H1 (cell line): ENCODE measurements around the gene SPATS2. TPM values are rescaled to one million over a fixed set of nuclear protein-coding genes. Genes with fewer than 3 reads are reported as not detected.

ENCODE experiments used
- ASH2L ChIP-seq: fragments of 200-600, 300-600 bp; sonication (generic); IDR thresholded peaks from one replicate; pipeline ENCODE4 v1.7.1; 2017; ENCODE audit warnings: low read length
- CBX8 ChIP-seq: fragments of 300-800, 300-1000 bp; sonication (generic); IDR thresholded peaks from 2 replicates; pipeline ENCODE4 v1.7.1; 2016; ENCODE audit warnings: low read depth, low read length, borderline replicate concordance
- CHD7 ChIP-seq: fragments of 300-600 bp; sonication (generic); IDR thresholded peaks from 2 replicates; pipeline ENCODE4 v1.7.1; 2012; ENCODE audit warnings: low read length, moderate library complexity, mild to moderate bottlenecking, inconsistent platforms; ENCODE audit not compliant: insufficient replicate concordance
- GABPA ChIP-seq: IDR thresholded peaks from 2 replicates; pipeline ENCODE4 v1.6.1; 2011; ENCODE audit warnings: mild to moderate bottlenecking, low read length, moderate library complexity, borderline replicate concordance; ENCODE audit not compliant: insufficient read depth
- KDM5A ChIP-seq: fragments of 200-600 bp; IDR thresholded peaks from 2 replicates; pipeline ENCODE4 v1.7.1; 2012; ENCODE audit warnings: mild to moderate bottlenecking, low read length, inconsistent platforms, mixed read lengths
- POLR2AphosphoS5 ChIP-seq: IDR thresholded peaks from 2 replicates; pipeline ENCODE4 v1.6.1; 2011; ENCODE audit warnings: low read depth, low read length
- RNF2 ChIP-seq: fragments of 200-900, 300-1000 bp; sonication (generic); IDR thresholded peaks from 2 replicates; pipeline ENCODE4 v1.7.1; 2016; ENCODE audit warnings: borderline replicate concordance, low read depth, mild to moderate bottlenecking, antibody characterized with exemption, low read length; ENCODE audit not compliant: poor library complexity, severe bottlenecking; ENCODE audit errors: missing control alignments
- SIN3A ChIP-seq, 2 experiments: IDR thresholded peaks in 1 of 2; conservative IDR thresholded peaks in 1 of 2; 2 replicates each; pipeline ENCODE4 v1.6.1; 2011 to 2012; ENCODE audit warnings: low read length in 2 of 2, improper control_type of control experiment in 1 of 2, low read depth in 1 of 2, mild to moderate bottlenecking in 1 of 2
- TEAD4 ChIP-seq: IDR thresholded peaks from 2 replicates; pipeline ENCODE4 v1.6.1; 2012; ENCODE audit warnings: low read depth, low read length, inconsistent platforms, mixed read lengths
- ZNF274 ChIP-seq: IDR thresholded peaks from 2 replicates; pipeline ENCODE4 v1.7.0; 2012; ENCODE audit warnings: low read length, borderline replicate concordance; ENCODE audit errors: extremely low read depth
- polyA plus RNA-seq, 7 experiments: library from polyadenylated mRNA; depleted of rRNA in 3 of 7; stranded (reverse) in 5 of 7; unstranded in 2 of 7; fragments of >200 nt in 5 of 7; fragments of 200-250 nt in 2 of 7; gene quantifications; 1 replicate in 5 of 7; 2 replicates in 1 of 7; 4 replicates in 1 of 7; pipeline versions ENCODE4 v1.2.1 to v1.2.3, GENCODE V29; 2011 to 2013; ENCODE audit warnings: missing spikeins in 2 of 7, mixed read lengths in 2 of 7
- total RNA-seq: library from RNA; stranded (reverse); fragmentation: NEBNext Ultra II Directional; extraction: Animal tissue kit (Norgen Biotek cat#: 25700); gene quantifications from 2 replicates; pipeline ENCODE4 v1.2.1, GENCODE V29; 2021

SPATS2 gene
- total and polyA plus RNA-seq, 2 of the 8 experiments (the other 6 are each of a cell fraction or from before 2014, with no cell fraction given) = 19.2 to 24.5 TPM

DNA sequence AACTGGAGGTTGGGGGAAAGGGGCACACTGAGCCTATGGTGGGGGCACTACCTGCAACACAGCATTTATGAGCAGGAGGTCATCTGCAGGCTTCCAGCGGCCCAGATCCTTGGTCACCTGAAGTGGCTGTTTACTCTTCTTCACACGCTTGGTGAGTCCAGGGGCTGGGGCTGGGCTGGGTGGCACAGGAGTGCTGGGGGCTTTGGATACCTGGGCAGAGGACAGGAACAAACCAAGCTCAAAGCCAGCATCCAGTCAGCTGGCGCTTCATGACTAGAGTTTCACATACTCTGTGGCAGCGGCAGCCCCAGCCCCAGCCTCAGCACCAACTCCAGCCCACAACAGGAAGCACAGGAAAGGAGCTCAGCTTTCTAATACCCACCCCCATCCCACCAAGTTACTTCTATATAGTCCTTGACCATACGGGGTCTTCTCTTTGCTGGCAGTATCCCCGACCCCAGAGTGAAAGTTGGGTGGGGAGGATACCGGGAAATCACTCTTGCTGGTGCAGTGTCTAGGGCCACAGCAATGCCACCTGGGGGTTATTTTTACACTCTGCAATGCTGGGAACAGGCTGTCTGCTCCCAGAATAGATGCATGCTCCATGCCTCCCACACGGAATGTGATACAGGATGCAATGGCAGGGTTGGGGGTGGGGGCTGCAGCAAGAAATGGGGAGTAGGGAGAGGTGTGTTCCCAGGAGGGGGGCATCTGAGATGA, 197.6 kb downstream of the SPATS2 start (continued):
- TF ChIP-seq KDM5A (no peak), GABPA (no peak), ASH2L (no peak), SIN3A (conservative IDR thresholded peaks at IDR 0.05 in 1 of 2, IDR thresholded peaks at IDR 0.05 in 1 of 2; ENCODE audit: low read depth in 1 of 2, low read length in 2 of 2) (no peak), CHD7 (no peak), CBX8 (no peak), ZNF274 (no peak), POLR2AphosphoS5 (no peak), RNF2 (no peak), TEAD4 (no peak)
- TF ChIP-seq, all 59 proteins: peak for 0
